Epithelial cell of proximal tubule (primary cell): ENCODE data around the gene TMEM269. TPM values are rescaled to one million over a fixed set of nuclear protein-coding genes. Genes with fewer than 3 reads are reported as not detected.

Experiments
- DNase-seq: peaks from one replicate; pipeline ENCODE4 v3.0.0-alpha.2; 2011; ENCODE audit warnings: low read depth
- H3K4me3 ChIP-seq: 2 replicates; pipeline ENCODE4 v1.5.1; 2011; ENCODE audit warnings: low read depth, mild to moderate bottlenecking, low read length
- CTCF ChIP-seq: conservative IDR thresholded peaks from 2 replicates; pipeline ENCODE4 v1.5.1; 2012; ENCODE audit warnings: low read depth, mild to moderate bottlenecking, low read length
- total RNA-seq: library from RNA; depleted of rRNA; stranded (reverse); fragments of >200 nt; gene quantifications from 2 replicates; pipeline ENCODE4 v1.2.3, GENCODE V29; 2015

Gene TMEM269
- total RNA-seq, 1 donor from 2014 or later = not detected

GRCh38 chr1:42742617-42743316, 42.0 kb upstream of the TMEM269 start:
- no peak overlapping the region for H3K4me3 ChIP-seq
- DNase-seq = no peak
- no peak for TF ChIP-seq CTCF

- no peak overlapping the region for H3K4me3 ChIP-seq
- TF ChIP-seq CTCF = no peak
- no peak for DNase-seq
Measured at GRCh38 chr1:42743317-42744147, 41.3 kb upstream of the TMEM269 start.

GRCh38 chr1:42744148-42744413, 40.7 kb upstream of the TMEM269 start:
- no peak overlapping the region for H3K4me3 ChIP-seq
- no peak for TF ChIP-seq CTCF
- no peak for DNase-seq

- no peak for TF ChIP-seq CTCF
- no peak for DNase-seq
- no peak overlapping the region for H3K4me3 ChIP-seq
Measured at GRCh38 chr1:42745851-42746250, 38.9 kb upstream of the TMEM269 start.

GRCh38 chr1:42746436-42747105, 38.2 kb upstream of the TMEM269 start:
- no peak for DNase-seq
- no peak overlapping the region for H3K4me3 ChIP-seq
- no peak for TF ChIP-seq CTCF

GRCh38 chr1:42747125-42747524, 37.7 kb upstream of the TMEM269 start:
- H3K4me3 ChIP-seq = no peak overlapping the region
- TF ChIP-seq CTCF = peak; percentile 72
- DNase-seq = no peak
